HEK293 (cell line): ENCODE data around the gene CLPX.

Source experiments
- CTCF ChIP-seq: fragments of 450-650 bp; formaldehyde crosslinking; IDR thresholded peaks from 2 replicates; pipeline ENCODE4 v1.5.1; 2016; ENCODE audit warnings: missing biosample characterization, missing genetic modification characterization
- YY1 ChIP-seq: fragments of 450-650 bp; formaldehyde crosslinking; IDR thresholded peaks from 2 replicates; pipeline ENCODE4 v1.5.1; 2018; ENCODE audit warnings: missing biosample characterization, missing genetic modification characterization
- ZBTB17 ChIP-seq: fragments of 450-650 bp; formaldehyde crosslinking; IDR thresholded peaks from 2 replicates; pipeline ENCODE4 v1.5.1; 2016; ENCODE audit warnings: missing biosample characterization, missing genetic modification characterization
- ZNF404 ChIP-seq: fragments of 450-650 bp; formaldehyde crosslinking; IDR thresholded peaks from 2 replicates; pipeline ENCODE4 v1.5.1; 2017; ENCODE audit warnings: missing biosample characterization, missing genetic modification characterization
- ZNF624 ChIP-seq: fragments of 450-650 bp; formaldehyde crosslinking; IDR thresholded peaks from 2 replicates; pipeline ENCODE4 v1.5.1; 2017; ENCODE audit warnings: missing biosample characterization, missing genetic modification characterization
- ZNF677 ChIP-seq: fragments of 450-650 bp; IDR thresholded peaks from 2 replicates; pipeline ENCODE4 v1.5.0; 2018; ENCODE audit warnings: missing biosample characterization, mild to moderate bottlenecking, missing genetic modification characterization, moderate library complexity
- ZNF785 ChIP-seq: fragments of 450-650 bp; formaldehyde crosslinking; IDR thresholded peaks from 2 replicates; pipeline ENCODE4 v1.5.1; 2016; ENCODE audit warnings: missing biosample characterization, missing genetic modification characterization
- TF ChIP-seq, protein P1 (sequence below): fragments of 450-650 bp; formaldehyde crosslinking; IDR thresholded peaks from 2 replicates; pipeline ENCODE4 v1.5.1; 2016; ENCODE audit warnings: missing biosample characterization, missing genetic modification characterization
- TF ChIP-seq, protein P2 (sequence below): fragments of 450-650 bp; formaldehyde crosslinking; IDR thresholded peaks from 2 replicates; pipeline ENCODE4 v1.5.1; 2016; ENCODE audit warnings: missing biosample characterization, missing genetic modification characterization, low read depth

DNA sequence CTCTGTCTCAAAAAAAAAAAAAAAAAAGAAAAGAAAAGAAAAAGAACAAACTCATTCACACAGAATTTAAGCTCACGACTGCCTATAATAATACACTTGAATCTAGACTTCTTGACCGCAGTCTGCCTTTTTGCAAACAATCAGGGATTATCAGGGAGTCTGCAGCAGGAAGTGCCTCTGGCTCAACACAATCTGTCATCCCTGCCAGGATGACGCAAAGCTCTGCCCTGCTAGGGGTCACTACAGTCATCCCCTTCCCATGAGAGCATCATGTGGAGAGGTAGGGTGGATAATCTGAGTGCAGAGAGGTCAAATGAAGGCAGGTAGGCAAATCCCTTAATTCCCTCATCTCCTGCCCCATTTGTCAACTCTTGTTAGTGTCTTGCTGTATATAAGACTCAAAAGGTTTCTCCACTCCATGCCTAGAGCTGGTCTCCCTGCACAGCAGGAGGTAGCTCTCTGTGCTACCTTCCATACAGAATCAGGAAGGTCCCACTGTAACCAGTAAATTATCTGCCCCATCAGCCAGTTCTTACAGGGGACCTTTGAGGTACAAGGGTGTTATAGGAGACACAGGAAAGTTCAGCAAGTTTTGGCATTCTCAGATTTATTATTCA, 74.4 kb downstream of the CLPX start:
- TF ChIP-seq ZNF624 (no peak), CTCF (no peak), ZNF785 (tag by site-specific recombination) (no peak), ZNF404 (tag by site-specific recombination) (no peak), ZNF677 (no peak), YY1 (tag by site-specific recombination) (no peak), ZBTB17 (tag by site-specific recombination) (peak; percentile 64)
- TF ChIP-seq, protein P1, sequence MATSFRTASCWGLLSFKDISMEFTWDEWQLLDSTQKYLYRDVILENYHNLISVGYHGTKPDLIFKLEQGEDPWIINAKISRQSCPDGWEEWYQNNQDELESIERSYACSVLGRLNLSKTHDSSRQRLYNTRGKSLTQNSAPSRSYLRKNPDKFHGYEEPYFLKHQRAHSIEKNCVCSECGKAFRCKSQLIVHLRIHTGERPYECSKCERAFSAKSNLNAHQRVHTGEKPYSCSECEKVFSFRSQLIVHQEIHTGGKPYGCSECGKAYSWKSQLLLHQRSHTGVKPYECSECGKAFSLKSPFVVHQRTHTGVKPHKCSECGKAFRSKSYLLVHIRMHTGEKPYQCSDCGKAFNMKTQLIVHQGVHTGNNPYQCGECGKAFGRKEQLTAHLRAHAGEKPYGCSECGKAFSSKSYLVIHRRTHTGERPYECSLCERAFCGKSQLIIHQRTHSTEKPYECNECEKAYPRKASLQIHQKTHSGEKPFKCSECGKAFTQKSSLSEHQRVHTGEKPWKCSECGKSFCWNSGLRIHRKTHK (tag by site-specific recombination): no peak
- TF ChIP-seq, protein P2, sequence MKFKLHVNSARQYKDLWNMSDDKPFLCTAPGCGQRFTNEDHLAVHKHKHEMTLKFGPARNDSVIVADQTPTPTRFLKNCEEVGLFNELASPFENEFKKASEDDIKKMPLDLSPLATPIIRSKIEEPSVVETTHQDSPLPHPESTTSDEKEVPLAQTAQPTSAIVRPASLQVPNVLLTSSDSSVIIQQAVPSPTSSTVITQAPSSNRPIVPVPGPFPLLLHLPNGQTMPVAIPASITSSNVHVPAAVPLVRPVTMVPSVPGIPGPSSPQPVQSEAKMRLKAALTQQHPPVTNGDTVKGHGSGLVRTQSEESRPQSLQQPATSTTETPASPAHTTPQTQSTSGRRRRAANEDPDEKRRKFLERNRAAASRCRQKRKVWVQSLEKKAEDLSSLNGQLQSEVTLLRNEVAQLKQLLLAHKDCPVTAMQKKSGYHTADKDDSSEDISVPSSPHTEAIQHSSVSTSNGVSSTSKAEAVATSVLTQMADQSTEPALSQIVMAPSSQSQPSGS: no peak
